OCI-LY7 (cell line): ENCODE results near the gene UNC5B. TPM values are rescaled to one million over a fixed set of nuclear protein-coding genes. Genes with fewer than 3 reads are reported as not detected.

ENCODE experiments used
- BruUV-seq: library from RNA; stranded (reverse); fragments of 400-500 nt; replicated peaks from 2 replicates; lab custom pipeline; 2021; lab: Mats Ljungman, UMichigan
- CTCF ChIA-PET: fragments of 300-600 bp; sonication (Branson Sonifier 250); formaldehyde crosslinking; loops from one replicate; lab custom pipeline; 2022; ENCODE audit warnings: antibody characterized with exemption; ENCODE audit not compliant: unreplicated experiment; lab: Charles Lee
- POLR2A ChIA-PET: fragments of 300-600 bp; sonication (Branson Sonifier 250); formaldehyde crosslinking; loops from one replicate; lab custom pipeline; 2022; ENCODE audit warnings: antibody characterized with exemption; lab: Charles Lee
- DNase-seq: peaks from one replicate; pipeline ENCODE4 v3.0.0-alpha.2; 2015; ENCODE audit warnings: low spot score
- H2AFZ ChIP-seq: fragments of 200-600 bp; sonication (generic), shearing (Covaris generic); 2 replicates; pipeline ENCODE4 v1.6.1; 2014; ENCODE audit warnings: mild to moderate bottlenecking, antibody characterized with exemption, low read length, moderate library complexity
- H3K27ac ChIP-seq: fragments of 200-600 bp; sonication (generic); 2 replicates; pipeline ENCODE4 v1.5.1; 2014; ENCODE audit warnings: mixed run types, low read depth, mild to moderate bottlenecking, moderate library complexity, low read length, inconsistent platforms; ENCODE audit not compliant: poor library complexity, severe bottlenecking
- H3K36me3 ChIP-seq: fragments of 200-600 bp; sonication (generic); 2 replicates; pipeline ENCODE4 v1.6.1; 2014; ENCODE audit warnings: mild to moderate bottlenecking, antibody characterized with exemption, low read length, moderate library complexity, mixed read lengths; ENCODE audit not compliant: insufficient read depth
- H3K4me1 ChIP-seq: fragments of 200-600 bp; sonication (generic); 2 replicates; pipeline ENCODE4 v1.5.1; 2014; ENCODE audit warnings: mild to moderate bottlenecking, low read length; ENCODE audit not compliant: insufficient read depth, poor library complexity, severe bottlenecking
- H3K4me2 ChIP-seq: fragments of 200-600 bp; sonication (generic); 2 replicates; pipeline ENCODE4 v1.6.1; 2014; ENCODE audit warnings: mild to moderate bottlenecking, low read length
- H3K4me3 ChIP-seq: fragments of 200-600 bp; sonication (generic); 2 replicates; pipeline ENCODE4 v1.5.1; 2014; ENCODE audit warnings: mild to moderate bottlenecking, low read depth, low read length; ENCODE audit not compliant: poor library complexity, severe bottlenecking
- H3K79me2 ChIP-seq: fragments of 200-600 bp; sonication (generic); 2 replicates; pipeline ENCODE4 v1.6.1; 2016; ENCODE audit warnings: low read depth, mild to moderate bottlenecking, low read length, moderate library complexity, mixed read lengths; ENCODE audit not compliant: insufficient read depth
- H3K9me2 ChIP-seq: fragments of 200-600 bp; sonication (generic); 2 replicates; pipeline ENCODE4 v1.6.1; 2016; ENCODE audit warnings: mild to moderate bottlenecking, low read length, mixed read lengths; ENCODE audit not compliant: insufficient read depth
- H3K9me3 ChIP-seq: fragments of 200-600 bp; sonication (generic); 2 replicates; pipeline ENCODE4 v1.6.1; 2014; ENCODE audit warnings: mild to moderate bottlenecking, mixed run types, low read length, mixed read lengths
- H4K20me1 ChIP-seq: fragments of 200-600 bp; sonication (generic); 2 replicates; pipeline ENCODE4 v1.6.1; 2014; ENCODE audit warnings: mild to moderate bottlenecking, antibody characterized with exemption, low read length, moderate library complexity, mixed read lengths; ENCODE audit not compliant: insufficient read depth
- CTCF ChIP-seq: fragments of 200-600 bp; sonication (generic); conservative IDR thresholded peaks from 2 replicates; pipeline ENCODE4 v1.5.1; 2014; ENCODE audit warnings: mild to moderate bottlenecking, antibody characterized with exemption, low read length, moderate library complexity, mixed read lengths
- EZH2phosphoT487 ChIP-seq: fragments of 200-600 bp; sonication (generic); IDR thresholded peaks from 2 replicates; pipeline ENCODE4 v1.6.1; 2018; ENCODE audit warnings: low read depth, borderline replicate concordance, mild to moderate bottlenecking, mixed run types, antibody characterized with exemption, low read length, moderate library complexity, mixed read lengths
- intact Hi-C: fragments of 100-400 bp; cut with micrococcal nuclease; formaldehyde crosslinking; loops from one replicate; pipeline ENCODE4 v1.10.0; 2022; ENCODE audit not compliant: unreplicated experiment
- total RNA-seq, 2 experiments: library from RNA; depleted of rRNA in 1 of 2; stranded (reverse); fragments of >200 nt in 1 of 2; shearing (Covaris generic) in 1 of 2; gene quantifications; 2 replicates each; pipeline ENCODE4 v1.2.3, GENCODE V29; 2014 to 2022

UNC5B gene
- total RNA-seq, 2 experiments from 2014 or later, result not detected

GRCh38 chr10:71332466-71332865 is 120.1 kb downstream of the UNC5B start:
- Histone ChIP-seq H3K36me3 (no peaks in the 10 kb centered on the region), H3K4me2 (no peak overlapping the region), H3K9me2 (no peaks in the 10 kb centered on the region), H3K27ac (no peak overlapping the region), H3K79me2 (no peaks in the 10 kb centered on the region), H2AFZ (no peak overlapping the region), H3K9me3 (no peaks in the 10 kb centered on the region), H4K20me1 (no peaks in the 10 kb centered on the region), H3K4me3 (no peak overlapping the region), H3K4me1 (peaks cover 5% of the 10 kb centered on the region)
- CTCF ChIA-PET, result no interaction called here
- BruUV-seq, result no TSS peak
- POLR2A ChIA-PET, result no interaction called here
- no peak for TF ChIP-seq EZH2phosphoT487
- TF ChIP-seq CTCF, result no peak
- intact Hi-C loops, result no loop called here
- no peak for DNase-seq

GRCh38 chr10:71333129-71333887 is 120.9 kb downstream of the UNC5B start:
- Histone ChIP-seq H3K4me3 (no peak overlapping the region), H3K27ac (no peak overlapping the region), H3K9me2 (no peaks in the 10 kb centered on the region), H3K79me2 (no peaks in the 10 kb centered on the region), H2AFZ (no peak overlapping the region), H3K4me1 (peaks cover 5% of the 10 kb centered on the region), H4K20me1 (no peaks in the 10 kb centered on the region), H3K9me3 (no peaks in the 10 kb centered on the region), H3K36me3 (no peaks in the 10 kb centered on the region), H3K4me2 (no peak overlapping the region)
- ChIA-PET CTCF (no interaction called here), POLR2A (no interaction called here)
- DNase-seq, result no peak
- intact Hi-C loops, result no loop called here
- TF ChIP-seq EZH2phosphoT487 (no peak), CTCF (no peak)
- no TSS peak for BruUV-seq

- H3K4me3 ChIP-seq, result no peak overlapping the region
- peaks cover 5% of the 10 kb centered on the region for H3K4me1 ChIP-seq
- no peaks in the 10 kb centered on the region for H4K20me1 ChIP-seq
- TF ChIP-seq CTCF (no peak), EZH2phosphoT487 (no peak)
- no peaks in the 10 kb centered on the region for H3K9me3 ChIP-seq
- H3K36me3 ChIP-seq, result no peaks in the 10 kb centered on the region
- H3K27ac ChIP-seq, result no peak overlapping the region
- no peaks in the 10 kb centered on the region for H3K79me2 ChIP-seq
- no peak for DNase-seq
- ChIA-PET POLR2A (interaction anchor here (1.3 kb wide), 1 partner anchor 10 kb away, joined by 3 read pairs; no protein-coding TSS in a partner anchor), CTCF (no interaction called here)
- no peak overlapping the region for H3K4me2 ChIP-seq
- BruUV-seq, result no TSS peak
- intact Hi-C loops, result no loop called here
- H3K9me2 ChIP-seq, result no peaks in the 10 kb centered on the region
- no peak overlapping the region for H2AFZ ChIP-seq
Measured at GRCh38 chr10:71334221-71334791, 121.9 kb downstream of the UNC5B start.
